Right cardiac atrium (tissue), 5 donors: Measurements from ENCODE around the gene ANKRD55. TPM values are rescaled to one million over a fixed set of nuclear protein-coding genes. Genes with fewer than 3 reads are reported as not detected.
"Not testable (repeated sequence)": the region's sequence is repeated elsewhere in the genome, so short reads cannot be mapped to it uniquely, and the experiment has no call there.

ENCODE experiments used
- ATAC-seq, 2 donors: fragments of 200-7000 bp; cut with Tn5 transposase; one replicate each; pipeline versions ENCODE4 v1.8.0 to v1.9.1; 2020; ENCODE audit warnings: moderate library complexity in 2 of 2, mild to moderate bottlenecking in 1 of 2
- DNase-seq, 3 donors: peaks; one replicate each; pipeline ENCODE4 v3.0.0-alpha.2; 2020
- H3K27ac ChIP-seq: one replicate; pipeline ENCODE4 v1.5.1; 2013; ENCODE audit warnings: mild to moderate bottlenecking, low read length, control low read depth, moderate library complexity
- H3K27me3 ChIP-seq: one replicate; pipeline ENCODE4 v1.6.1; 2013; ENCODE audit not compliant: control insufficient read depth, insufficient read depth
- H3K4me1 ChIP-seq: one replicate; pipeline ENCODE4 v1.6.1; 2013; ENCODE audit warnings: low read length; ENCODE audit not compliant: control insufficient read depth, insufficient read depth
- H3K4me3 ChIP-seq: one replicate; pipeline ENCODE4 v1.5.1; 2013; ENCODE audit warnings: low read length, control low read depth
- H3K9me3 ChIP-seq: one replicate; pipeline ENCODE4 v1.6.1; 2013; ENCODE audit warnings: low read length; ENCODE audit not compliant: control insufficient read depth
- WGBS: extraction: QIAGEN DNeasy Blood & Tissue Kit; methylation state at CpG from one replicate; pipeline ENCODE4 v1.1.7; 2013; 5-methylcytosine and 5-hydroxymethylcytosine counted together
- intact Hi-C, 4 donors: fragments of 100-400 bp; cut with DNase I; formaldehyde crosslinking; loops; one replicate each; pipeline versions ENCODE4 v1.11.0 to v1.14.0; 2022 to 2023
- polyA plus RNA-seq: library from polyadenylated mRNA; stranded (reverse); fragments of 200-250 nt; gene quantifications from one replicate; pipeline ENCODE4 v1.2.3, GENCODE V29; 2013
- total RNA-seq, 4 donors: library from RNA; stranded (reverse); fragmentation: NEBNext Ultra II Directional; extraction: Animal tissue kit (Norgen Biotek cat#: 25700); gene quantifications; one replicate each; pipeline ENCODE4 v1.2.1, GENCODE V29; 2021
- donor health status: healthy with polysubstance abuse.
- donor health status: DM: no; HTN: yes; CAD: no.
- donor health status: DM: no; HTN: no; CAD: no.
- donor health status: DM: no; HTN: yes; CAD: no; lungs with severe emphysema.
- donor health status: DM: yes; HTN: yes; CAD: no.

The ANKRD55 gene
- total and polyA plus RNA-seq, 5 donors, result 0.09 to 0.21 (median 0.20) TPM; not detected in 2

- DNase-seq, result no peak
- ATAC-seq, result no peak
- H3K4me3 ChIP-seq, result no peak overlapping the region
- no peaks in the 10 kb centered on the region for H3K4me1 ChIP-seq
- 92% methylated on average over 7 of the region's 7 CpGs for WGBS
- H3K27me3 ChIP-seq, result no peaks in the 10 kb centered on the region
- H3K27ac ChIP-seq, result no peak overlapping the region
- intact Hi-C loops, result loop anchor here in 2 of 4 donors (10.0 kb wide), 1 partner anchor 272 kb away; no protein-coding TSS in a partner anchor
- H3K9me3 ChIP-seq, result no peaks in the 10 kb centered on the region
These were observed 26.8 kb downstream of the ANKRD55 start for GRCh38 chr5:56206126-56206910.

GRCh38 chr5:56203936-56204335 is 29.2 kb downstream of the ANKRD55 start:
- not testable (repeated sequence) for ATAC-seq, H3K4me3 ChIP-seq, H3K27me3 ChIP-seq, H3K9me3 ChIP-seq, H3K4me1 ChIP-seq, DNase-seq, H3K27ac ChIP-seq
- intact Hi-C loops, result loop anchor here in 2 of 4 donors (10.0 kb wide), 1 partner anchor 269 kb away; no protein-coding TSS in a partner anchor

GRCh38 chr5:56202483-56202882 is 30.6 kb downstream of the ANKRD55 start:
- no peak overlapping the region for H3K4me3 ChIP-seq
- no peaks in the 10 kb centered on the region for H3K9me3 ChIP-seq
- peak in 1 of 2 donors; percentile 81 for ATAC-seq
- no peaks in the 10 kb centered on the region for H3K27me3 ChIP-seq
- WGBS, result 39% methylated on average over 3 of the region's 3 CpGs
- no peaks in the 10 kb centered on the region for H3K4me1 ChIP-seq
- no peak overlapping the region for H3K27ac ChIP-seq
- intact Hi-C loops, result loop anchor here in 2 of 4 donors (10.0 kb wide), 1 partner anchor 268 kb away; no protein-coding TSS in a partner anchor
- DNase-seq, result no peak

GRCh38 chr5:56201762-56202261 is 31.3 kb downstream of the ANKRD55 start:
- H3K4me1 ChIP-seq, H3K27ac ChIP-seq, DNase-seq, H3K4me3 ChIP-seq, H3K27me3 ChIP-seq, ATAC-seq, H3K9me3 ChIP-seq: not testable (repeated sequence)
- 76% methylated on average over 3 of the region's 3 CpGs for WGBS
- intact Hi-C loops, result loop anchor here (2.0 to 10.0 kb wide), 3 partner anchors 265 to 267 kb away; no protein-coding TSS in a partner anchor

GRCh38 chr5:56200971-56201666 is 32.0 kb downstream of the ANKRD55 start:
- DNase-seq (peak; percentile 39 to 65 (median 62)), ATAC-seq (peak; percentile 97)
- WGBS, result 34% methylated on average over 5 of the region's 5 CpGs
- H3K4me1 ChIP-seq, result no peaks in the 10 kb centered on the region
- no peaks in the 10 kb centered on the region for H3K27me3 ChIP-seq
- intact Hi-C loops, result loop anchor here (2.0 to 10.0 kb wide), 3 partner anchors 264 to 266 kb away; no protein-coding TSS in a partner anchor
- no peak overlapping the region for H3K27ac ChIP-seq
- no peaks in the 10 kb centered on the region for H3K9me3 ChIP-seq
- no peak overlapping the region for H3K4me3 ChIP-seq

- ATAC-seq (no peak), DNase-seq (no peak)
- H3K27me3 ChIP-seq, result no peaks in the 10 kb centered on the region
- WGBS, result 39% methylated on average over 1 of the region's 1 CpG
- no peak overlapping the region for H3K27ac ChIP-seq
- intact Hi-C loops, result no loop called here
- no peaks in the 10 kb centered on the region for H3K9me3 ChIP-seq
- H3K4me1 ChIP-seq, result peaks cover 2% of the 10 kb centered on the region
- no peak overlapping the region for H3K4me3 ChIP-seq
These were observed 38.1 kb downstream of the ANKRD55 start for GRCh38 chr5:56195016-56195415.

- no peak for ATAC-seq
These were observed 40.9 kb downstream of the ANKRD55 start for GRCh38 chr5:56192246-56192645.

GRCh38 chr5:56191656-56192055 is 41.5 kb downstream of the ANKRD55 start:
- H3K4me1 ChIP-seq, result peaks cover 2% of the 10 kb centered on the region
- ATAC-seq (no peak), DNase-seq (no peak)
- intact Hi-C loops, result no loop called here
- H3K4me3 ChIP-seq, result no peak overlapping the region
- H3K9me3 ChIP-seq, result no peaks in the 10 kb centered on the region
- WGBS, result 66% methylated on average over 3 of the region's 3 CpGs
- H3K27me3 ChIP-seq, result no peaks in the 10 kb centered on the region
- no peak overlapping the region for H3K27ac ChIP-seq

More at GRCh38 chr5:56192246-56192645, 40.9 kb downstream of the ANKRD55 start:
- Histone ChIP-seq H3K27ac (no peak overlapping the region), H3K4me1 (peaks cover 2% of the 10 kb centered on the region), H3K9me3 (no peaks in the 10 kb centered on the region), H3K4me3 (no peak overlapping the region), H3K27me3 (no peaks in the 10 kb centered on the region)
- no peak for DNase-seq
- WGBS, result 94% methylated on average over 16 of the region's 16 CpGs
- intact Hi-C loops, result no loop called here

- WGBS, result 43% methylated on average over 2 of the region's 2 CpGs
- ATAC-seq (peak; percentile 26 to 50), DNase-seq (peak in 2 of 3 donors; percentile 32 to 64)
- H3K4me3 ChIP-seq, result no peak overlapping the region
- no peaks in the 10 kb centered on the region for H3K27me3 ChIP-seq
- peaks cover 2% of the 10 kb centered on the region for H3K4me1 ChIP-seq
- intact Hi-C loops, result no loop called here
- no peak overlapping the region for H3K27ac ChIP-seq
- no peaks in the 10 kb centered on the region for H3K9me3 ChIP-seq
These were observed 42.6 kb downstream of the ANKRD55 start for GRCh38 chr5:56190497-56190896.

- H3K27me3 ChIP-seq, result no peaks in the 10 kb centered on the region
- no peaks in the 10 kb centered on the region for H3K9me3 ChIP-seq
- WGBS, result 94% methylated on average over 8 of the region's 8 CpGs
- H3K27ac ChIP-seq, result no peak overlapping the region
- peaks cover 2% of the 10 kb centered on the region for H3K4me1 ChIP-seq
- ATAC-seq (no peak), DNase-seq (no peak)
- H3K4me3 ChIP-seq, result no peak overlapping the region
- intact Hi-C loops, result no loop called here
These were observed 47.3 kb downstream of the ANKRD55 start for GRCh38 chr5:56185768-56186311.

- ATAC-seq (peak in 1 of 2 donors; percentile 59), DNase-seq (no peak)
- H3K4me3 ChIP-seq, result no peak overlapping the region
- intact Hi-C loops, result no loop called here
- H3K27ac ChIP-seq, result no peak overlapping the region
- no peaks in the 10 kb centered on the region for H3K9me3 ChIP-seq
- H3K27me3 ChIP-seq, result no peaks in the 10 kb centered on the region
- no peaks in the 10 kb centered on the region for H3K4me1 ChIP-seq
- 68% methylated on average over 4 of the region's 4 CpGs for WGBS
These were observed 49.6 kb downstream of the ANKRD55 start for GRCh38 chr5:56183506-56183905.
